Measurements from ENCODE around the gene NCK1. TPM values are rescaled to one million over a fixed set of nuclear protein-coding genes. Genes with fewer than 3 reads are reported as not detected.
"Not testable (repeated sequence)": the region's sequence is repeated elsewhere in the genome, so short reads cannot be mapped to it uniquely, and the experiment has no call there.

NCK1 gene
- total RNA-seq, 4 donors from 2014 or later, result 35.4 to 44.6 (median 42.7) TPM

GRCh38 chr3:136982520-136983138 lies 120.6 kb downstream of the NCK1 start:
- TF ChIP-seq EP300 (IDR thresholded peaks at IDR 0.05), result no peak
- TF ChIP-seq POLR2A (IDR thresholded peaks at IDR 0.05), result no peak
- TF ChIP-seq, protein P1, sequence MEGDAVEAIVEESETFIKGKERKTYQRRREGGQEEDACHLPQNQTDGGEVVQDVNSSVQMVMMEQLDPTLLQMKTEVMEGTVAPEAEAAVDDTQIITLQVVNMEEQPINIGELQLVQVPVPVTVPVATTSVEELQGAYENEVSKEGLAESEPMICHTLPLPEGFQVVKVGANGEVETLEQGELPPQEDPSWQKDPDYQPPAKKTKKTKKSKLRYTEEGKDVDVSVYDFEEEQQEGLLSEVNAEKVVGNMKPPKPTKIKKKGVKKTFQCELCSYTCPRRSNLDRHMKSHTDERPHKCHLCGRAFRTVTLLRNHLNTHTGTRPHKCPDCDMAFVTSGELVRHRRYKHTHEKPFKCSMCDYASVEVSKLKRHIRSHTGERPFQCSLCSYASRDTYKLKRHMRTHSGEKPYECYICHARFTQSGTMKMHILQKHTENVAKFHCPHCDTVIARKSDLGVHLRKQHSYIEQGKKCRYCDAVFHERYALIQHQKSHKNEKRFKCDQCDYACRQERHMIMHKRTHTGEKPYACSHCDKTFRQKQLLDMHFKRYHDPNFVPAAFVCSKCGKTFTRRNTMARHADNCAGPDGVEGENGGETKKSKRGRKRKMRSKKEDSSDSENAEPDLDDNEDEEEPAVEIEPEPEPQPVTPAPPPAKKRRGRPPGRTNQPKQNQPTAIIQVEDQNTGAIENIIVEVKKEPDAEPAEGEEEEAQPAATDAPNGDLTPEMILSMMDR (IDR thresholded peaks at IDR 0.05), result no peak
- no peak for TF ChIP-seq POLR2AphosphoS5 (IDR thresholded peaks at IDR 0.05)
- no peak overlapping the region for H3K4me3 ChIP-seq
- 96 to 100% methylated on average over 4 of the region's 4 CpGs for WGBS, 2 donors (ENCODE audit: low coverage in 1 of 2)
- no peak overlapping the region for H3K27ac ChIP-seq
- no peaks in the 10 kb centered on the region for H3K36me3 ChIP-seq
- H3K27me3 ChIP-seq, result no peaks in the 10 kb centered on the region
- no peaks in the 10 kb centered on the region for H3K4me1 ChIP-seq
- ATAC-seq, result no peak
- no peaks in the 10 kb centered on the region for H3K9me3 ChIP-seq

GRCh38 chr3:136984837-136985236 lies 122.8 kb downstream of the NCK1 start:
- no peak for ATAC-seq
- H3K27me3 ChIP-seq, result no peaks in the 10 kb centered on the region
- H3K27ac ChIP-seq, result no peak overlapping the region
- H3K36me3 ChIP-seq, result no peaks in the 10 kb centered on the region
- H3K4me1 ChIP-seq, result no peaks in the 10 kb centered on the region
- H3K4me3 ChIP-seq, result no peak overlapping the region
- H3K9me3 ChIP-seq, result no peaks in the 10 kb centered on the region
- TF ChIP-seq, protein P1 (IDR thresholded peaks at IDR 0.05), result no peak
- TF ChIP-seq POLR2AphosphoS5 (IDR thresholded peaks at IDR 0.05), result no peak
- TF ChIP-seq EP300 (IDR thresholded peaks at IDR 0.05), result no peak
- TF ChIP-seq POLR2A (IDR thresholded peaks at IDR 0.05), result no peak
- WGBS, 2 donors (ENCODE audit: low coverage in 1 of 2), result 64 to 77% methylated on average over 2 of the region's 3 CpGs

GRCh38 chr3:136987398-136987980 lies 125.5 kb downstream of the NCK1 start:
- H3K4me1 ChIP-seq, H3K36me3 ChIP-seq, H3K27ac ChIP-seq, H3K27me3 ChIP-seq, H3K4me3 ChIP-seq, ATAC-seq, H3K9me3 ChIP-seq: not testable (repeated sequence)
- no CpG with 5 or more reads among the region's 39 CpGs for WGBS, 2 donors (ENCODE audit: low coverage in 1 of 2)

GRCh38 chr3:136988651-136989050 lies 126.6 kb downstream of the NCK1 start:
- H3K9me3 ChIP-seq, result no peaks in the 10 kb centered on the region
- no peak overlapping the region for H3K27ac ChIP-seq
- WGBS, 2 donors (ENCODE audit: low coverage in 1 of 2), result 86 to 100% methylated on average over 1 to 2 of the region's 2 CpGs
- H3K4me3 ChIP-seq, result no peak overlapping the region
- no peaks in the 10 kb centered on the region for H3K27me3 ChIP-seq
- TF ChIP-seq POLR2A (IDR thresholded peaks at IDR 0.05), result no peak
- TF ChIP-seq, protein P1 (IDR thresholded peaks at IDR 0.05), result no peak
- no peak for TF ChIP-seq POLR2AphosphoS5 (IDR thresholded peaks at IDR 0.05)
- no peaks in the 10 kb centered on the region for H3K4me1 ChIP-seq
- ATAC-seq, result no peak
- H3K36me3 ChIP-seq, result no peaks in the 10 kb centered on the region

- TF ChIP-seq POLR2A (IDR thresholded peaks at IDR 0.05) (no peak), POLR2AphosphoS5 (IDR thresholded peaks at IDR 0.05) (no peak), EP300 (IDR thresholded peaks at IDR 0.05) (no peak)
- TF ChIP-seq, protein P1 (IDR thresholded peaks at IDR 0.05), result no peak
- no peak overlapping the region for H3K4me3 ChIP-seq
- no peak overlapping the region for H3K27ac ChIP-seq
- H3K9me3 ChIP-seq, result no peaks in the 10 kb centered on the region
- H3K4me1 ChIP-seq, result peaks cover 0 to 8% (median 4%) of the 10 kb centered on the region in 3 donors
- H3K27me3 ChIP-seq, result no peaks in the 10 kb centered on the region
- ATAC-seq, result no peak
- no peaks in the 10 kb centered on the region for H3K36me3 ChIP-seq
- WGBS, 2 donors (ENCODE audit: low coverage in 1 of 2), result 84 to 100% methylated on average over 1 to 3 of the region's 4 CpGs
Observed at GRCh38 chr3:136989781-136990524, 127.9 kb downstream of the NCK1 start.

Data from gastroesophageal sphincter (tissue), 4 donors.